HAP-1 (cell line): ENCODE results near the gene VIP.

ENCODE experiments used
- DNase-seq, 2 experiments: peaks; one replicate each; pipeline ENCODE4 v3.0.0-alpha.2; 2016 to 2020; ENCODE audit warnings: low spot score in 2 of 2
- H3K27me3 ChIP-seq: fragments of 250-450 bp; sonication (Bioruptor Pico); 2 replicates; pipeline ENCODE4 v1.5.1; 2020; ENCODE audit warnings: low read depth, mild to moderate bottlenecking, moderate library complexity
- H3K36me3 ChIP-seq: fragments of 250-450 bp; sonication (Bioruptor Pico); replicated peaks from 2 replicates; pipeline ENCODE4 v1.5.1; 2020; ENCODE audit warnings: mild to moderate bottlenecking
- H3K4me1 ChIP-seq: fragments of 250-450 bp; sonication (Bioruptor Pico); 2 replicates; pipeline ENCODE4 v1.5.1; 2020; ENCODE audit warnings: mild to moderate bottlenecking
- H3K4me3 ChIP-seq: fragments of 250-450 bp; sonication (Bioruptor Pico); 2 replicates; pipeline ENCODE4 v1.5.1; 2020; ENCODE audit warnings: mild to moderate bottlenecking, moderate library complexity
- H3K9me3 ChIP-seq: fragments of 250-450 bp; sonication (Bioruptor Pico); 2 replicates; pipeline ENCODE4 v1.5.1; 2020; ENCODE audit warnings: mild to moderate bottlenecking, moderate library complexity
- in situ Hi-C: fragments of 300-500 bp; cut with MboI; formaldehyde crosslinking; loops from 3 replicates; pipeline ENCODE4 v1.14.3; 2020; ENCODE audit warnings: low sequenced_read_pairs, inconsistent platforms, mixed read lengths

The VIP gene

DNA sequence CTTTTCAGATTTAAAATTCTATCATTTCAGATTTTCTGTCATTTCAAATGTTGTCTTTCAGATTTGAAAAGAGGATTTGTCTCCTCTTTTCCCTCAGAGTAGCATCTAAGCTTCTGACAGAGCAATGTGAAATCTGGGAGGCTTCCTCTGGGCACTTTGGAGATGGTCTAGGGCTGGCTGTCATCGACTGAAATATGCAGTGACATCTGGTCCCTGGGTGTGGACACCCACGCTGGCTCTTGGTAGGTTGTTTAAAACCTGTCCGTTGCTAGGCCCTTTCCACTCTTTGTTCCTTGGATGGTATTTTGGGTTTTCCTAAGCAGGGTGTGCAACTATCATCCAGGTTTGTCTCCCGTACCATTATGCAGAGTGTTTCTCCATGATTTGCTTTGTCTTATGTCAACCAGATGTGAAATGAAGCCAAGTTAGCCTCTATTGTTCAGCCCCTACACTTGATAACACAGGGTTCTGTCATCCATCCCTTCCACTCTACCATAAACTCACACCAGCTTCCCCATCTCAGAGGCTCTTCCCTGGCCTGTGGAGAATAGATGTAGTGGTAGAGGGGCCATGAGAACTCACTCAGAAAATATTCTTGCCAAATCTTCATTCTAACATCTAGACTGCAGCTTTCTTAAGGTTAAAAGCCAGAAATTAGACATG is 5.0 kb upstream of the VIP start:
- no peaks in the 10 kb centered on the region for H3K9me3 ChIP-seq
- H3K4me3 ChIP-seq: no peak overlapping the region
- no peak for DNase-seq
- no peaks in the 10 kb centered on the region for H3K36me3 ChIP-seq
- in situ Hi-C loops: loop anchor here (25.0 kb wide), 1 partner anchor 217 kb away; no protein-coding TSS in a partner anchor
- no peaks in the 10 kb centered on the region for H3K27me3 ChIP-seq
- 0 out of 2 replicates have a peak, but pooled peaks cover 3% of the 10 kb centered on the region for H3K4me1 ChIP-seq

- in situ Hi-C loops: loop anchor here (25.0 kb wide), 1 partner anchor 216 kb away; no protein-coding TSS in a partner anchor
- H3K9me3 ChIP-seq: no peaks in the 10 kb centered on the region
- no peak overlapping the region for H3K4me3 ChIP-seq
Measured at GRCh38 chr6:152746172-152746553, 4.4 kb upstream of the VIP start.

GRCh38 chr6:152748843-152749242 is 1.8 kb upstream of the VIP start:
- H3K27me3 ChIP-seq: no peaks in the 10 kb centered on the region
- H3K36me3 ChIP-seq: no peaks in the 10 kb centered on the region
- in situ Hi-C loops: loop anchor here (25.0 kb wide), 1 partner anchor 213 kb away; no protein-coding TSS in a partner anchor
- DNase-seq: no peak
- H3K9me3 ChIP-seq: no peaks in the 10 kb centered on the region
- no peak overlapping the region for H3K4me3 ChIP-seq
- H3K4me1 ChIP-seq: 0 out of 2 replicates have a peak, but pooled peaks cover 3% of the 10 kb centered on the region

More at GRCh38 chr6:152746172-152746553, 4.4 kb upstream of the VIP start:
- H3K36me3 ChIP-seq: no peaks in the 10 kb centered on the region
- no peaks in the 10 kb centered on the region for H3K27me3 ChIP-seq
- no peak for DNase-seq
- 0 out of 2 replicates have a peak, but pooled peaks cover 3% of the 10 kb centered on the region for H3K4me1 ChIP-seq

DNA sequence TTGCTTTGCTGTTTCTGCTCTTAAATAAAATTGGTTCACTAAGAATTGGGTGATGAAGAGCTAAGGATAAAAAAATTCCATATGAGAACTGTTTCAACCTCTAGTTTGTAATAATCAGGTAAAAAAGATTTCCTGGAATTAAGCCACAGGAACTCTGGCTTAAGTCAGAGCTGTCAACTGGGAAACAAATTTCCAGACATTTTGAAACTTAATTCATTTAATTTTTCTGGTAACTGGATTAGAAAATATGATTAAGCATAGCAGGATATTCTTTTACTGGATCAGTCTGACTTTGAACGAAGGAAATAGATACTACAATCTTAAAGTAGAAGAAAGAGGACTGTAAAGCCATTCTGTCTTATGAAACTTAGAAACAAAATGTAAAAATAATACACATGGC is 1.3 kb upstream of the VIP start:
- Histone ChIP-seq H3K4me3 (no peak overlapping the region), H3K9me3 (no peaks in the 10 kb centered on the region), H3K4me1 (0 out of 2 replicates have a peak, but pooled peaks cover 3% of the 10 kb centered on the region), H3K36me3 (no peaks in the 10 kb centered on the region), H3K27me3 (no peaks in the 10 kb centered on the region)
- DNase-seq: no peak
- in situ Hi-C loops: loop anchor here (25.0 kb wide), 1 partner anchor 213 kb away; no protein-coding TSS in a partner anchor

DNA sequence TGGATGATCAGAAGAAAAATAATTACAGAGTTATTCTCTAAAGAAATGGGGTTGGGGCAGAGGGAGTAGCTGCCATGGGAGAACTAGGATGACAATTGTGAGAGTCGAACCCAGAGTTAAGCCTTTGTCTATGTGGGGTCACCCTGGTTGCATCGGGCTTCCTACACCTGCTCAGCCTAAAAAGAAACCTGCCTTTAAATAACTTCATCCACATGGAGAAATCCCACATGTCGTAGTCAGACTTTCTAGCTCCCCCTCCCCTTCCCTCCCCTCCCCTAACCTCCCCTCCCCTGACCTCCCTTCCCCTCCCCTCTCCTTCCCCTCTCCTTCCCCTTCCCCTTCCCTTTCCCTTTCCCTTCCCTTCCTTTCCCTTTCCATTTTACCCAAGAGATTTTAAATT is 14.7 kb downstream of the VIP start:
- no peaks in the 10 kb centered on the region; the same call in 1 of the 2 replicates for H3K9me3 ChIP-seq
- H3K4me3 ChIP-seq: no peak overlapping the region
- no peaks in the 10 kb centered on the region for H3K36me3 ChIP-seq
- in situ Hi-C loops: no loop called here
- H3K27me3 ChIP-seq: no peaks in the 10 kb centered on the region
- no peak for DNase-seq
- H3K4me1 ChIP-seq: no peaks in the 10 kb centered on the region

- Histone ChIP-seq H3K36me3 (no peaks in the 10 kb centered on the region), H3K4me3 (no peak overlapping the region), H3K9me3 (no peaks in the 10 kb centered on the region), H3K4me1 (no peaks in the 10 kb centered on the region), H3K27me3 (no peaks in the 10 kb centered on the region)
- DNase-seq: no peak
- in situ Hi-C loops: no loop called here
Measured at GRCh38 chr6:152769159-152769558, 18.6 kb downstream of the VIP start.

- no peak for DNase-seq
- Histone ChIP-seq H3K9me3 (no peaks in the 10 kb centered on the region), H3K36me3 (no peaks in the 10 kb centered on the region), H3K27me3 (no peaks in the 10 kb centered on the region), H3K4me3 (no peak overlapping the region), H3K4me1 (no peaks in the 10 kb centered on the region)
- in situ Hi-C loops: no loop called here
Measured at GRCh38 chr6:152769993-152770392, 19.4 kb downstream of the VIP start.

DNA sequence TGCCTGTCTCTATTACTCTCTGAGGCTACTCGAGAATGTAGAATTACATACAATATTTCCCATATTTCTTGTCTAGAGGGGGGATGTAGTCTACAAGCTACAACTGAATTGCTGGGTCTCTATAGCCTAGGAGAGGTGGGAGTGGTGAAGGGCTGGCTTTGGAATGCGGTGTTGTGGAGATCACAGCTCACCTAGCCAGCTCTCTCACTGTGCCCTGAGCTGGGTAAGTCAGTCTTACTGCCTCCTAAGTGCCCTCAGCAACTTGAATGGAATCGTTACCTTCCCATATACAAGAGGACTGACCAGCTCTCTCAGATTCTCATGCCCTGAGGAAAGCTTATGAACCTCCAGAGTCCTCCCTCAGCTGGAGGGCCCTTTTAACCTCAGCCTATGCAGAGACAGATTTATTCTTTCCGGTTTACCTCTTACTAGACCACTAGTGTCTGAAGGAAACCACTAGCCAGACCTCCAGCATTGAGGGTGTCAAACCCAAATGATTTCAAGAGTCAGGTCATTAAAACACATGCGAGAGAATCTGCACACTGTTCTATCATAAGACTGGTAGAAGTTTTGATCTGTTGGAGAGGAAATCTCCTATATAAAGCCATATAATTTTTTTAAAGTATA is 20.6 kb downstream of the VIP start:
- H3K9me3 ChIP-seq: no peaks in the 10 kb centered on the region
- no peaks in the 10 kb centered on the region for H3K27me3 ChIP-seq
- in situ Hi-C loops: no loop called here

GRCh38 chr6:152775428-152775827 is 24.8 kb downstream of the VIP start:
- Histone ChIP-seq H3K4me3 (no peak overlapping the region), H3K27me3 (no peaks in the 10 kb centered on the region), H3K4me1 (no peaks in the 10 kb centered on the region), H3K36me3 (no peaks in the 10 kb centered on the region), H3K9me3 (no peaks in the 10 kb centered on the region)
- DNase-seq: no peak
- in situ Hi-C loops: no loop called here

More for the DNA sequence above, 20.6 kb downstream of the VIP start:
- no peaks in the 10 kb centered on the region for H3K4me1 ChIP-seq
- no peak overlapping the region for H3K4me3 ChIP-seq
- DNase-seq: no peak
- no peaks in the 10 kb centered on the region for H3K36me3 ChIP-seq

DNA sequence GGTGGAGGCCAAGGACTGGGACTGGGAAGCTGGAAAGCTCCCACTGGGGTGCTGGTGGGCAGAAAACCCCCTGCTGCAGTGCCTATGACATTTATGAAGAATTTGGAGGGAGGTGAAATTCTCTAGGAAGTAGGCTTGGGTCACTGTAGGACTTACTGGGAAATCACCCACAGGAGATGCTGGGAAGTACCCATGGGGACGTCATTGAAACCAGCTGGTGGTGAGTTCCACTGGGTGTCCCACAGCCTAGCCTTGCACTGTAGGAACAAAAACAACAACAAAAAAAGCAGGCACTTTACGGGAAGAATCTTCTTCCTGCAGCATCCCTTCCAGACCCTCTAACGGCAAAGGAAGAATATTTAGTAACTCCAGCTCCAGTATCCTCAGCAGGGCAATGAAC is 26.2 kb downstream of the VIP start:
- Histone ChIP-seq H3K4me1 (no peaks in the 10 kb centered on the region), H3K4me3 (no peak overlapping the region), H3K27me3 (no peaks in the 10 kb centered on the region), H3K36me3 (no peaks in the 10 kb centered on the region), H3K9me3 (no peaks in the 10 kb centered on the region)
- DNase-seq: no peak
- in situ Hi-C loops: no loop called here

DNA sequence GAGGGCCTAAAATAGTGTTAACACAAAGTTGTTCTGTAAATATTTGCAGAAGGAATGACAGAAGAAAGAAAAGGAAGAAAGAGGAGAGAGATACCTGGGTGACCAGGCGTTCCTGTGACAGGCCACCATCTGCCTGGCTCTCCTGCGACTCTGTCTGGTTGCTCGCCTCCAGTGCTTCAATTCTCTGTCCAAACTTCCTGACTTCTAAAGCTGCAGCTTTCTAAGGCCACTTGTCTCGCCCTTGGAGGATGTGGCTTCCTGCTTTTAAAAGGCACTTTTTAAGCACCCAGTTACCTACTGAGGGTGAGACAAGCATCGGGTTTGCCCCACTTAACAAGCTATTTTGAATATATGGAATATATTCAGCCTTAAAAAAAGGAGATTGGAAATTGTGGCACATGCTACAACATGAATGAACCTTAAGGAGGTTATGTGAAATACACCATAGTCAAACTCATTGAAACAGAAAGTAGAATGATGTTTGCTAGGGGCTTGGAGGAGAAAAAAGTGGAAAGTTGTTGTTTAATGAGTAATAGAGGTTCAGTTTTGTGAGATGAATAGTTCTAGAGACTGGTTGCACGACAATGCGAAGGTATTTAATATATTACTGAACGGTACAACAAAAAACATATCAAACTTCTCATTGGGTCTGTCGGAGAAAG is 32.8 kb downstream of the VIP start:
- Histone ChIP-seq H3K36me3 (no peaks in the 10 kb centered on the region), H3K4me1 (no peaks in the 10 kb centered on the region), H3K9me3 (no peaks in the 10 kb centered on the region), H3K4me3 (no peak overlapping the region), H3K27me3 (no peaks in the 10 kb centered on the region)
- DNase-seq: no peak
- in situ Hi-C loops: no loop called here

DNA sequence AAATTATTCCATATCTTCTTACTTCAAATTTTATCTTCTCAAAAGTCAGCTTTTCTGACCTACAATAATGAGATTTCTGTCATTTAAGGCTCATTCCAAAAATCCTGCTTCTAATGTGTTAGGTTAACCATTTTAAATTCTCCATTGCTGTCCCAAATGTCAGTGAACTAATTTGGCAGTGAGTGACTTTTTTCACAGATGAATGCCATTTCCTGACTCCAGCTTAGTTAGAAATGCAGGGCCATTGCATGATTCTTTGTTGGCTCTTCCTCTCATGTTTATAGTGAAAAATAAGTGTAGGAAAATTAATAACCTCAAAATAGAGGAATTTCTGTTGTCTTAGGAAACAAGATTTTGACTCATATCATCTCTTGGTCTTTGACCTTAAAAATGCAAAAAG is 44.1 kb downstream of the VIP start:
- in situ Hi-C loops: no loop called here
- H3K9me3 ChIP-seq: no peaks in the 10 kb centered on the region

DNA sequence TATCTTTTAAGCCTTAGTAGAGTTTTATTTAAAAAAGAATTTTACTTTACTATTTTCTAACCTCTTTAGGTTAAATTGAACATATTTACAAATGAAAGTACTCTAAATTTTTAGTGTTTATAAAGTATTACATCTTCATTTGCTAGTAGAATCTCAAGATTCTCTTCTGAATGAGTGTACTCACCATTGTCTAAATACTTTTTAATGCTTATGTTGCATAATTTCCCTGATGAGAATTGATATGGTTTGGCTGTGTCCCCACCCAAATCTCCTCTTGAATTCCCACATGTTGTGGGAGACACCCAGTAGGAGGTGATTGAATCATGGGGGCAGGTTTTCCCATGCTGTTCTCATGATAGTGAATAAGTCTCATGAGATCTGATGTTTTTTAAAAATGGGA is 53.6 kb downstream of the VIP start:
- H3K36me3 ChIP-seq: no peaks in the 10 kb centered on the region

More for the DNA sequence above, 44.1 kb downstream of the VIP start:
- no peak for DNase-seq
- no peaks in the 10 kb centered on the region for H3K36me3 ChIP-seq
- no peaks in the 10 kb centered on the region for H3K27me3 ChIP-seq
- no peak overlapping the region for H3K4me3 ChIP-seq
- no peaks in the 10 kb centered on the region for H3K4me1 ChIP-seq

More for the DNA sequence above, 53.6 kb downstream of the VIP start:
- H3K4me3 ChIP-seq: no peak overlapping the region
- H3K4me1 ChIP-seq: no peaks in the 10 kb centered on the region
- H3K9me3 ChIP-seq: no peaks in the 10 kb centered on the region
- H3K27me3 ChIP-seq: peaks cover 4% of the 10 kb centered on the region; the same call in 1 of the 2 replicates
- DNase-seq: no peak
- in situ Hi-C loops: no loop called here
